Measurements from ENCODE around the gene HNRNPUL1. TPM values are rescaled to one million over a fixed set of nuclear protein-coding genes. Genes with fewer than 3 reads are reported as not detected.
"Not testable (repeated sequence)": the region's sequence is repeated elsewhere in the genome, so short reads cannot be mapped to it uniquely, and the experiment has no call there.

The HNRNPUL1 gene
- total RNA-seq, 1 donor from 2014 or later: 244 TPM

- no peak for DNase-seq
- H3K9me3 Mint-ChIP-seq: no peaks in the 10 kb centered on the region
- CTCF ChIA-PET: interaction anchor here (0.6 to 1.7 kb wide), 3 partner anchors 11 to 18 kb away, joined by 4 to 5 read pairs (median 4); partner anchors contain the start of gene TGFB1
- H3K27me3 Mint-ChIP-seq: no peaks in the 10 kb centered on the region
- H3K36me3 Mint-ChIP-seq (ENCODE audit: low read depth): peaks cover 68% of the 10 kb centered on the region
- intact Hi-C loops (cut with micrococcal nuclease): no loop called here
- ATAC-seq (ENCODE audit: low read depth): no peak
- H3K4me1 Mint-ChIP-seq: peaks cover 39% of the 10 kb centered on the region
- peak overlapping the region; percentile 73 for H3K27ac Mint-ChIP-seq
- TF ChIP-seq CTCF (IDR thresholded peaks at IDR 0.05): no peak
- no peak overlapping the region for H3K4me3 Mint-ChIP-seq
- POLR2A ChIA-PET: interaction anchor here (0.6 to 3.3 kb wide), 8 partner anchors 10 to 1248 kb away, joined by 3 to 31 read pairs (median 4); partner anchors contain the start of gene TGFB1
Measured at GRCh38 chr19:41335467-41335866, 71.3 kb downstream of the HNRNPUL1 start.

GRCh38 chr19:41339936-41340335, 75.8 kb downstream of the HNRNPUL1 start:
- H3K27me3 Mint-ChIP-seq: no peaks in the 10 kb centered on the region
- no peaks in the 10 kb centered on the region for H3K9me3 Mint-ChIP-seq
- H3K4me3 Mint-ChIP-seq: no peak overlapping the region
- H3K36me3 Mint-ChIP-seq (ENCODE audit: low read depth): peaks cover 75% of the 10 kb centered on the region
- H3K27ac Mint-ChIP-seq: no peak overlapping the region
- peaks cover 53% of the 10 kb centered on the region for H3K4me1 Mint-ChIP-seq
- POLR2A ChIA-PET: interaction anchor here (0.7 to 0.8 kb wide), 2 partner anchors 23 to 191 kb away, joined by 5 to 6 read pairs; no protein-coding TSS in a partner anchor
- ATAC-seq (ENCODE audit: low read depth) (no peak), DNase-seq (no peak)
- TF ChIP-seq CTCF (IDR thresholded peaks at IDR 0.05): no peak
- intact Hi-C loops (cut with micrococcal nuclease): no loop called here
- CTCF ChIA-PET: interaction anchor here (0.6 kb wide), 1 partner anchor 11 kb away, joined by 3 read pairs; no protein-coding TSS in a partner anchor

GRCh38 chr19:41341669-41342490, 77.7 kb downstream of the HNRNPUL1 start:
- Mint-ChIP-seq H3K27ac (peak overlapping the region; percentile 77), H3K4me3 (no peak overlapping the region), H3K36me3 (ENCODE audit: low read depth) (peaks cover 80% of the 10 kb centered on the region), H3K9me3 (no peaks in the 10 kb centered on the region), H3K4me1 (peaks cover 42% of the 10 kb centered on the region), H3K27me3 (no peaks in the 10 kb centered on the region)
- DNase-seq: no peak
- no peak for ATAC-seq (ENCODE audit: low read depth)
- ChIA-PET POLR2A (interaction anchor here (0.5 to 1.5 kb wide), 4 partner anchors 10 to 205 kb away, joined by 4 to 9 read pairs (median 6); partner anchors contain the start of gene B9D2), CTCF (interaction anchor here (1.6 kb wide), 1 partner anchor 222 kb away, joined by 4 read pairs; no protein-coding TSS in a partner anchor)
- intact Hi-C loops (cut with micrococcal nuclease): no loop called here
- TF ChIP-seq CTCF (IDR thresholded peaks at IDR 0.05): no peak

GRCh38 chr19:41344162-41344561, 80.0 kb downstream of the HNRNPUL1 start:
- no peak for TF ChIP-seq CTCF (IDR thresholded peaks at IDR 0.05)
- Mint-ChIP-seq H3K27ac (peak overlapping the region; percentile 30), H3K4me1 (peaks cover 49% of the 10 kb centered on the region), H3K9me3 (no peaks in the 10 kb centered on the region), H3K4me3 (no peak overlapping the region), H3K27me3 (no peaks in the 10 kb centered on the region), H3K36me3 (ENCODE audit: low read depth) (peaks cover 76% of the 10 kb centered on the region)
- no peak for DNase-seq
- ATAC-seq (ENCODE audit: low read depth): no peak
- intact Hi-C loops (cut with micrococcal nuclease): no loop called here
- ChIA-PET CTCF (no interaction called here), POLR2A (interaction anchor here (0.7 to 0.9 kb wide), 2 partner anchors 8 to 615 kb away, joined by 7 to 8 read pairs; partner anchors contain the start of gene RABAC1)

- ChIA-PET POLR2A (interaction anchor here (0.7 to 1.6 kb wide), 5 partner anchors 10 to 83 kb away, joined by 3 to 14 read pairs (median 5); partner anchors contain the start of gene HNRNPUL1), CTCF (interaction anchor here (1.1 kb wide), 1 partner anchor 11 kb away, joined by 4 read pairs; no protein-coding TSS in a partner anchor)
- Mint-ChIP-seq H3K4me1 (peaks cover 57% of the 10 kb centered on the region), H3K36me3 (ENCODE audit: low read depth) (peaks cover 63% of the 10 kb centered on the region)
- intact Hi-C loops (cut with micrococcal nuclease); H3K4me3 Mint-ChIP-seq; H3K27me3 Mint-ChIP-seq; DNase-seq; H3K27ac Mint-ChIP-seq; ATAC-seq (ENCODE audit: low read depth); H3K9me3 Mint-ChIP-seq: not testable (repeated sequence)
Measured at GRCh38 chr19:41346916-41347315, 82.7 kb downstream of the HNRNPUL1 start.

Data from activated B cell treated with CpG ODN at 0.5 μM for 24 hours (primary cell).